HG02840 (cell line): ENCODE data around the gene GPR42.

Source experiments
- ATAC-seq: cut with Tn5 transposase; IDR thresholded peaks from one replicate; pipeline ENCODE4 v1.9.1; 2021; ENCODE audit warnings: mild to moderate bottlenecking, moderate library complexity, moderate number of reproducible peaks; ENCODE audit not compliant: unreplicated experiment, low FRiP score

The GPR42 gene

GRCh38 chr19:35370722-35371121 is at the start of gene GPR42:
GPR42 (plus strand) TSS chr19:35371068; CDS start chr19:35371360, 292 bp downstream.
- ATAC-seq = no peak

DNA sequence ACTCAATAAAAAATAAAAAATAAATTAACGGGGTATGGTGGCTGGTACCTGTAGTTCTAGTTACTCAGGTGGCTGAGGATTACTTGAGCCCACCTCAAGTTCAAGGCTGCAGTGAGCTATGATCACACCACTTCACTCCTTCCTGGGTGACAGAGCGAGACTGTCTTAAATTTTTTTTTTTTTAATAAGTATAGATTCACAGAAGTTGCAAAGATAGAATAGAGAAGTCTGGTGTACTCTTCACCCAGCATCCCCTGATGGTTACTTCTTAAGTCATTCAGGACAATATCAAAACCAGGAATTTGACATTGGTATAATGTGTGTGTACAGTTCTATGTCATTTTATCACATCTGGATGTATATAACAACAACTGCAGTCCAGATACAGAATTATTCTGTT is 49.6 kb upstream of the GPR42 start:
- ATAC-seq = no peak

GRCh38 chr19:35322014-35322413 is 48.9 kb upstream of the GPR42 start:
- no peak for ATAC-seq

DNA sequence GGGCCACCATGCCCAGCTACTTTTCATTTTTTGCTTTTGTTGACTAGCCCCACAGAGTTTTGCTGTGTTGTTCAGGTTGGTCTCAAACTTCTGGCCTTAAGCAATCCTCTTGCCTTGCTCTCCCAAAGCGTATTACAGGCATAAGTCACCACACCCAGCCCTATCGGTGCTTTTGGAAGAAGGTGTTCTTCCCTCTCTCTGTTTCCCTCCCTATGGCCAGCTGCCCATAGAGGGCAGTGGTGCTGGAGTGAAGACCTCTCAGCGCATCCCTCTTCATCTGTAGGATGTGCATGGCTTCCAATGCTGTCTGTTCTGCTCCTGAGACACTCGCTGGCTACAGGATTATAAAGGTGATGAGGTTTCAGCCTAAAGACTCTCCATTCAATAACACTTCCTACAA is 43.2 kb upstream of the GPR42 start:
- no peak for ATAC-seq

DNA sequence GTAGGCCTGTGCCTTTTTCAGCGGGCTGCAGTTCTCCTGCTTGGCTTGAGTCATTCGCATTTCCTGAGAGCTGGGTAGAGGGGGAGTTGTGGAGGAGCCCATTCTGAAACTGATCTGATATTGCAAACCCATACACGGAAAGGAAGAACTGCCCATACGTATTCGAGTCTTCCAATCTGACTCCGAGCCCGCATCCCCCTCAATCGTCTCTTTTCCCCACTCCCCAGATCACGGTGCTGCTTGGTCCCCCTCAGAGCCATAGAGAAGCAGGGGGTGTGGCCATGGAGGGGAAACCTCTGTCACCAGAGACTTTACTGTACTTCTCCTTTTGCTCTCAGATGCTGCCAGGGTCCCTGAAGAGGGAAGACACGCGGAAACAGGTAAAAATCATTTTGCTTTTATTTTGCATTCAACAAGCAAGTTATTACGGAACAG is 42.0 kb upstream of the GPR42 start, which contains the start of gene CD22:
Gene CD22 (plus strand): TSS at position 337 of the 435 bp plus-strand sequence. CDS start 2,854 bp downstream, outside the sequence.
- no peak for ATAC-seq

DNA sequence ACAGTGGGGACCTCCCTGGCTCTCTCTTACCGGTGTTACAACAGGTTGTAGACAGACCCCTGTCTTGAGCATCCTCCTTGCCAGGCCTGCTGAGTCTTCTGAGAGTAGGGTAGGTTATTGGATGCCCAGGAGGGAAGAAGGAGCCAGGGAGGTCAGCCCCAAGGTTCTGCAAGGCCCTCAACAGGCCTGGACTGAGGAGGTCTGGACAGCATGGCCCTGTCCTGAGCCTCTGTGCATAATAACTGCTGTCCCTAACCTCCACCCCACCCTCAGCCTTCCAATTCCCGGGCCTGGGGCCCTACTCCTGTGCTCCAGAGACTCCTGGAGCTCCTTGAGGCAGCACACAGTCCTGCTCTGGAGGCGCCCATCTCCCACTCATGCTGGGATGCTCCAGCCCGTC is 41.5 kb upstream of the GPR42 start:
- no peak for ATAC-seq

DNA sequence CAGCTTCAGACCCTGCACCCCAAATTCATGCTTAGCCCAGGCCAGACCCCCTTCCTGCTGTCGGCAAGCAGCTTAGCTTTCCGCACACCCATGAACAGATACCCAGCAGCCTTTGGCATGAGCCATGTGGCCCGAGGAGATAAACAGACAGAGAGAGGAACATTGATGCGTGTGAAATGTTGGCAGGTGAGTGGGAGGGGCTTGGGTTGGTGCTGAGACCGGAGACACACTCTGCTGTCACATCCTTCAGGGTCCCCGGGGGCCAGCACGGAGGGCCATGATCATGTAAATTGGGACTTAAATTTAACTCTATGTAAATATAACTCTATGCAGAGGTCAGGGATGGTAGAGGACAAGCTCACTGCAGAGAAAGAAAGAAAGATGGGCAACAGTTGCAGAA is 40.4 kb upstream of the GPR42 start:
- peak; percentile 48 for ATAC-seq

GRCh38 chr19:35331551-35332214 is 39.2 kb upstream of the GPR42 start:
- ATAC-seq = no peak

GRCh38 chr19:35332817-35333216 is 38.1 kb upstream of the GPR42 start:
- ATAC-seq = no peak

GRCh38 chr19:35334144-35334753 is 36.6 kb upstream of the GPR42 start:
- no peak for ATAC-seq

GRCh38 chr19:35336166-35336955 is 34.5 kb upstream of the GPR42 start:
- no peak for ATAC-seq

DNA sequence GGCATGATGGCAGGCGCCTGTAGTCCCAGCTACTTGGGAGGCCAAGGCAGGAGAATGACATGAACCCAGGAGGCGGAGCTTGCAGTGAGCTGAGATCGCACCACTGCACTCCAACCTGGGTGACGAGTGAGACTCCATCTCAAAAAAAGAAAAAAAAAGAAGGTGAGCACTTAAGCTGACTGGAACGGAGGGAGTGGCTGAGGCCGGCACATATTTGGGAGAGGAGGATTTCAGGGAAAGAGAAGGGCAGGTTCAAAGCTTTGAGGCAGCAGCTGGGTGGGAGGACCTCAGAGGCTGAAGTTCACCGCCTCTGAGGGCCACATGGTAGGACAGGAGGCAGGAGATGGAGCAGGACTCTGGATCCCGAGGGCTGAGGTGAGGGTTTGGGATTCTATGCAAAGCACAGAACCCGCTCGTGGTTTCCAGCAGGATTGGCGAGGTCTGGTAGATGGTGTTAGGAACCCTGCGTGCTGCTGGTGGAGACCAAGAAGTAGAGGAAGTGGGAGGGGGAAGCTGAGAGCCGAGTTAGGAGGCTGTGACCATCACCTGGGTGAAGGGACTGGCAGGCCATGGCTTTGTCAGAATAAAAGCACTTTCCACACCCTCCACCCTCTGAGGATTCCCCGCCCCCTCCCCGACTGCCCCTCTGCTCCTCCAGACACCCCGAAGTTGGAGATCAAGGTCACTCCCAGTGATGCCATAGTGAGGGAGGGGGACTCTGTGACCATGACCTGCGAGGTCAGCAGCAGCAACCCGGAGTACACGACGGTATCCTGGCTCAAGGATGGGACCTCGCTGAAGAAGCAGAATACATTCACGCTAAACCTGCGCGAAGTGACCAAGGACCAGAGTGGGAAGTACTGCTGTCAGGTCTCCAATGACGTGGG is 33.5 kb upstream of the GPR42 start:
- no peak for ATAC-seq

GRCh38 chr19:35337984-35338296 is 32.9 kb upstream of the GPR42 start:
- ATAC-seq = no peak

GRCh38 chr19:35340431-35340830 is 30.4 kb upstream of the GPR42 start:
- ATAC-seq = no peak

- ATAC-seq = no peak
Observed at GRCh38 chr19:35341006-35341405, 29.9 kb upstream of the GPR42 start.

DNA sequence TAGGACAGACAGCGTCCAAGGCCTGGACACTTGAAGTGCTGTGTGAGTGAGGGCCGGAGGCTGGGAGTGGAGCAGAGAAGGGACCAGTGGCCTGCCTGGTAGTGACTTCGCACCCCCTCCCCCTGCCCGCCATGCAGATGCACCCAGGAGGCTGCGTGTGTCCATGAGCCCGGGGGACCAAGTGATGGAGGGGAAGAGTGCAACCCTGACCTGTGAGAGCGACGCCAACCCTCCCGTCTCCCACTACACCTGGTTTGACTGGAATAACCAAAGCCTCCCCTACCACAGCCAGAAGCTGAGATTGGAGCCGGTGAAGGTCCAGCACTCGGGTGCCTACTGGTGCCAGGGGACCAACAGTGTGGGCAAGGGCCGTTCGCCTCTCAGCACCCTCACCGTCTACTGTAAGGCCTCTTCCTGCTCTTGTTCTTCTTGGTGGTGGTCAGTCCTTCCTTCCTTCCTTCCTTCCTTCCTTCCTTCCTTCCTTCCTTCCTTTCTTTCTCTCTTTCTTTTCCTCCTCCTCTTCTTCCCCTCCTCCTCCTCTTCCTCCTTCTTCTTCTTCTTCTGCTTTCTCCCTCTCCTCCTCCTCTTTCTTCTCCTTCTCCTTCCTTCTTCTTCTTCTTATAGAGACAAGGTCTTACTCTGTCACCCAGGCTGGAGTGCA is 29.2 kb upstream of the GPR42 start:
- ATAC-seq = no peak

- ATAC-seq = no peak
Observed at GRCh38 chr19:35342430-35342829, 28.4 kb upstream of the GPR42 start.

- no peak for ATAC-seq
Observed at GRCh38 chr19:35344511-35345031, 26.3 kb upstream of the GPR42 start.

- ATAC-seq = no peak
Observed at GRCh38 chr19:35345671-35346111, 25.2 kb upstream of the GPR42 start.
